ENCODE measurements around the gene CCDC85C. TPM values are rescaled to one million over a fixed set of nuclear protein-coding genes. Genes with fewer than 3 reads are reported as not detected.

Gene CCDC85C
- total RNA-seq, 6 donors from 2014 or later: 5.2 to 31.0 (median 20.4) TPM

DNA sequence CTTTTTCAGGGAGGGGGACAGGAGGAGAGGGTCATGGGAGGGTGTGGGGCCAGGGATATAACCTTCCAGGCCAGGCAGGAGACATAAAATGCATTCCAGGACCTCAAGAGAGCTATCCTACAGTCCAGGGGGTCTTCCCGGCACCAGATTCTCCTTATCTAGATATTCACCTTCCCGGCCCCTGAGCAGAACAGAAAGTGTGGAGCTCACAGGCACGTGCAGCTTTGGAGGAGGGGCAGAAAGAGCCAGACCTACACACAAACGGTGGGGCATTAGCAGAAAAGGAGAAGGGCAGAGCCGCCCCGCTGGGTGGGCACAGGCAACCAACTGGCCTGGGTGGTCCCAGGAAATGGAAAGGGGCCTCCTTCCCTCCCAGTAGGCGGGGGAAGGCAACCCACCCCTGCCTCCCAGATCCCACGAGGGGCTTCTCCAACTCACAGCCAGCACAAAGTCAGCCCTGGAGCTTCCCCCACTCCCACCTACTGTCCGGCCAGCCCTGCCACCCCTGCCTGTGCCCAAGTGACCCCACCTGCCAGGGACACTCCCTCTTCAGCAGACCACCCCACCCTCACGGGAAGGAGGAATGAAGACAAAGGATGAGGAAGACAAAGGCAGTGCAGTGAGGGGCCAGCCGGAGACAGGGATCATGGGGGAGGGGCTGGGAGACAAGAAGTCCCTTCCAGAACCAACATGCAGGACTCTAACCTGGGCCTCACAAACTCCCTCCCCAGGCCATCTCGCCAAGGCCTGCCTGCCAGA is 33.3 kb downstream of the CCDC85C start:
- TF ChIP-seq, protein P1, sequence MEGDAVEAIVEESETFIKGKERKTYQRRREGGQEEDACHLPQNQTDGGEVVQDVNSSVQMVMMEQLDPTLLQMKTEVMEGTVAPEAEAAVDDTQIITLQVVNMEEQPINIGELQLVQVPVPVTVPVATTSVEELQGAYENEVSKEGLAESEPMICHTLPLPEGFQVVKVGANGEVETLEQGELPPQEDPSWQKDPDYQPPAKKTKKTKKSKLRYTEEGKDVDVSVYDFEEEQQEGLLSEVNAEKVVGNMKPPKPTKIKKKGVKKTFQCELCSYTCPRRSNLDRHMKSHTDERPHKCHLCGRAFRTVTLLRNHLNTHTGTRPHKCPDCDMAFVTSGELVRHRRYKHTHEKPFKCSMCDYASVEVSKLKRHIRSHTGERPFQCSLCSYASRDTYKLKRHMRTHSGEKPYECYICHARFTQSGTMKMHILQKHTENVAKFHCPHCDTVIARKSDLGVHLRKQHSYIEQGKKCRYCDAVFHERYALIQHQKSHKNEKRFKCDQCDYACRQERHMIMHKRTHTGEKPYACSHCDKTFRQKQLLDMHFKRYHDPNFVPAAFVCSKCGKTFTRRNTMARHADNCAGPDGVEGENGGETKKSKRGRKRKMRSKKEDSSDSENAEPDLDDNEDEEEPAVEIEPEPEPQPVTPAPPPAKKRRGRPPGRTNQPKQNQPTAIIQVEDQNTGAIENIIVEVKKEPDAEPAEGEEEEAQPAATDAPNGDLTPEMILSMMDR (IDR thresholded peaks at IDR 0.05): no peak
- no peak for TF ChIP-seq POLR2AphosphoS5 (IDR thresholded peaks at IDR 0.05)
- Histone ChIP-seq H3K36me3 (no peaks in the 10 kb centered on the region), H3K27ac (peak overlapping the region in 3 of 4 donors; percentile 27 to 66 (median 60)), H3K4me1 (peaks cover 68 to 81% (median 74%) of the 10 kb centered on the region in 4 donors), H3K9me3 (no peaks in the 10 kb centered on the region), H3K4me3 (no peak overlapping the region), H3K27me3 (no peaks in the 10 kb centered on the region)
- no peak for ATAC-seq (ENCODE audit: low FRiP score in 2 of 2)
- 80 to 85% methylated on average over 11 to 12 of the region's 12 CpGs for WGBS, 2 donors
- no peak for DNase-seq

DNA sequence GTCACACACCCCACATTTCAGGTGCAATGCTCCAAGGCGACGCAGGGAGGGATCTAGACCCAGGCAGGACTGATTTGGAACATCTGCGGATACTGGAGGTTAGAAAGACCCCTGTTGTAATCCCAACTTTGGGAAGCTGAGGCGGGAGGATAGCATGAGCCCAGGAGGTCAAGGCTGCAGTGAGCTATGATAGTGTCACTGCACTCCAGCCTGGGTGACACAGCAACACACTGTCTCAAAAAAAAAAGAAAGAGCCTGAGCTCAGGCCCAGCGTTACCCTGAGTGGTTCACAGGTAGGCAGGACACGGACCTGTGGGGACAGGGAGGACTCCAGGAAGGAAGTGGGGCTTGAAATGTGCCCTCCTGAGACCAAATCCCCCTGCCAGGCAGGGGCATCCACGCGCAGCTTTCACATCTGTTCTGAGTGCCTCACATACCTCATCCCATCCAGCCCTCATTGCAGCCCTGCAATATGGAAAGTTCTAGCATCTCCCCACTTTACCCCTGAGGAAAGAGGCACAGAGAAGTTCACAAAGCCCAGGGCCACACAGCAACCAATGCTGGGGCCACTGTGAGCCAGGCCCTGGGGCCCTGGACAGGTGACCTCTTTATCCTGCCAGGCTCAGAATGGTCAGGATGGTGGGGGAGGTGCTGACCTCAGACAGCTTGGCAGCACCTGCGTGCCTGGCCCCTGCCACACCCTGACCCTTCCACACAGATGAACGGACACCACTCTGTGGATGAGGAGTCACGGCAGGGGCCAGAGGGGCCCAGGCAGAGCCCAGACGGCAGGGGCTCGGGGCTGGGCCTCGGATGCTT is 34.1 kb downstream of the CCDC85C start:
- DNase-seq (no peak), ATAC-seq (ENCODE audit: low FRiP score in 2 of 2) (no peak)
- 71 to 85% methylated on average over 9 to 14 of the region's 14 CpGs for WGBS, 2 donors
- H3K36me3 ChIP-seq: no peaks in the 10 kb centered on the region
- H3K9me3 ChIP-seq: no peaks in the 10 kb centered on the region
- H3K4me1 ChIP-seq: peaks cover 68 to 81% (median 73%) of the 10 kb centered on the region in 4 donors
- no peak overlapping the region for H3K4me3 ChIP-seq
- TF ChIP-seq POLR2AphosphoS5 (IDR thresholded peaks at IDR 0.05): no peak
- TF ChIP-seq POLR2A (IDR thresholded peaks at IDR 0.05): no peak
- TF ChIP-seq, protein P1 (IDR thresholded peaks at IDR 0.05): no peak
- no peak for TF ChIP-seq EP300 (IDR thresholded peaks at IDR 0.05)
- no peaks in the 10 kb centered on the region for H3K27me3 ChIP-seq
- H3K27ac ChIP-seq: peak overlapping the region in 2 of 4 donors; percentile 27 to 66

DNA sequence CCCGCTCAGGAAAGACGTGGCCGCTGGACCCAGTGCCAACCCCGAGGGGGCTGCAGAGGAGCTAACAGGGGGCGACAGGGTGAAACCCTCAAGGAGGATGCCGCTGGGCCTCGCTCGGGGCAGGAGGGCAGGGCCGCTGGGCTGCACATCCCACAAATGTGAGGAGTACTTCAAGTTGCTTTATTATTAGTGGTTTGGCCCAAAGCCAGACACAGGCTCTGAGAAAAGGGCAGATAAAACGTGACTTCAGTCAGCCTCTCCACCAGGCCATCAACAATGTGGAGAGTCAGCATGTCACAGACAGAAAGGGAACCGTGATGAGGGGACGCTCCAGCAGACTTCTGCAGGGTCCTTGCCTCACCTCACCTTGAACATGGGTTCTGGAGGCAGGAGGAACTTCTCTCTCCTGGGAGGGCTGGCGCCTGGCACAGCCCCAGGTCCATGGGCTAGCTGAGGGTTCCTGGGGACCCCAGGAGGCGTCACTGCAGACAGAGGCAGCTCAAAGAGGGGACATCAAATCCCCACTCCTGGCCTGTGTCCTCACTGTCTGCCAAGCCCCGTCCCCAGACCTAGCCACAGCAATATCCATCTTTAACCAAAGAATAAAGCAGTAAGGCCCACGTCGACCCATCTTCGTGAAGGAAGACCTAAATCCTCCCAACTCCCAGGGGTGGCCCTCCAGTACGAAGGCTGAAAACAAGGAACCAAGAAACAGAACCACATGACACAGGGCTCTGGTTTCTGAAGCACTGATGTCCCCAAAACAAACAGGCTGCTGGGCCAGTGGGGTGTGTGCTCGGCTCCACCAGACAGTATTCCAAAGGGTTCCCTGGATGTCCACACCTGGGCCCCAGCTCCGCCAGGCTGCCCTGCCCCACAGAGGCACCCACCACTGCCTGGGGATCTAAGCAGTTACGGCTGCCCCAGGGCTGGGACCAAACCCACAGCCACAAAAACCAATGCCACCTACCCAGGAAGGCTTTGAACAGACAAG is 35.1 kb downstream of the CCDC85C start:
- Histone ChIP-seq H3K9me3 (no peaks in the 10 kb centered on the region), H3K27ac (peak overlapping the region in 1 of 4 donors; percentile 10), H3K4me1 (peaks cover 68 to 81% (median 73%) of the 10 kb centered on the region in 4 donors), H3K36me3 (no peaks in the 10 kb centered on the region), H3K27me3 (no peaks in the 10 kb centered on the region), H3K4me3 (no peak overlapping the region)
- TF ChIP-seq, protein P1 (IDR thresholded peaks at IDR 0.05): no peak
- TF ChIP-seq POLR2AphosphoS5 (IDR thresholded peaks at IDR 0.05) (no peak), EP300 (IDR thresholded peaks at IDR 0.05) (no peak), POLR2A (IDR thresholded peaks at IDR 0.05) (no peak)
- no peak for ATAC-seq (ENCODE audit: low FRiP score in 2 of 2)
- DNase-seq: no peak
- 53 to 67% methylated on average over 20 to 22 of the region's 22 CpGs for WGBS, 2 donors

DNA sequence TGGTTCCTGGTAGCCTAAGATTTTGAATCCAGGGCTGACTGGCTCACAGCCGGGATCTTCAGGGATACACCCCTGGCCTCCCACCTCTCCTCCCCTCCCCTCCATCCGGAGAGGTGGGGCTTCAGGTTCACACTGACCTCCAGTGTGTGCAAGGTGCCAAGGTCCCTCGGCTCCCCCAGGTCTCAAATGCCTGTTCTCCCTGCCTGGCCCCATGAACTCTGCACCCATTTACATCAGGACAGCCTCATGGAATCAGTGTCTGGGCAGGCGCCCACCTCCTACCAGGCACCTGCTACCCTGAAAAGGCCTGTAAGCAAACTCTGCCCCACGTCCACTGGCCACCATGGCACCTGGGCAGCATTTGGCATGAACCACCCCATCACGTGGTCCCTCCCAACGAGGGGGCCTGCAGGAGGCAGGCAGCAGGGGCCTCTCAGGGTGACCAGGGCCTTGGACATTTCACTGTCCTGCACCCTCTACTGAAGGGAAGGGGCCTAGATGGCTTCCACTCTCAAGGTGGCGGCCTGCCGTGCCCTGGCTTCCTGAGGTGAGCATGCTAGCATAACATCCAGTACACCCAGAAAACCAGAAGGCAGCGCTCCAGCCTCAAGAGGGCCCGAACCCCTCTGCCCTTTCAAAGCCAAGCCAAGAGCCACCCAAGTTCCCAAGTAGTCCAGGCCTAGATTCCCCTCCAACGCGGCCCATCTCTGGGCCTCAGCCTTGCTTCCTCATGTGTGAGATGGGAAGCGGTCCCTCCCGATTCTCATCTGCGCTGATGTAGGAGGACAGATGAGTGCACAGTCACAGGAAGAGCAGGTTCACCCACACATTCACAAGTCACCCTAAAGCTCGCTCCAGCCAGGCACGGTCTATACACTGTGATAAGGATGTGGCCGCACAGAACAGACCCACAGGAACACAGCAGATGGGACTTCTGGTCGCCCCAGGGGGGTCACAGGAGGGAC is 37.3 kb downstream of the CCDC85C start:
- ATAC-seq (ENCODE audit: low FRiP score in 2 of 2) (no peak), DNase-seq (peak in 1 of 2 donors; percentile 52)
- peak overlapping the region in 1 of 4 donors; percentile 6 for H3K27ac ChIP-seq
- no peaks in the 10 kb centered on the region for H3K27me3 ChIP-seq
- H3K4me1 ChIP-seq: peaks cover 60 to 73% (median 65%) of the 10 kb centered on the region in 4 donors
- H3K4me3 ChIP-seq: no peak overlapping the region
- H3K9me3 ChIP-seq: no peaks in the 10 kb centered on the region
- 92 to 93% methylated on average over 10 to 18 of the region's 20 CpGs for WGBS, 2 donors
- no peaks in the 10 kb centered on the region for H3K36me3 ChIP-seq
- TF ChIP-seq EP300 (IDR thresholded peaks at IDR 0.05) (no peak), POLR2A (IDR thresholded peaks at IDR 0.05) (no peak)
